ENCODE measurements around the gene FREM2.

Gene FREM2

GRCh38 chr13:38824342-38824741 lies 137.5 kb downstream of the FREM2 start:
- DNase-seq (ENCODE audit: low read depth): no peak

DNA sequence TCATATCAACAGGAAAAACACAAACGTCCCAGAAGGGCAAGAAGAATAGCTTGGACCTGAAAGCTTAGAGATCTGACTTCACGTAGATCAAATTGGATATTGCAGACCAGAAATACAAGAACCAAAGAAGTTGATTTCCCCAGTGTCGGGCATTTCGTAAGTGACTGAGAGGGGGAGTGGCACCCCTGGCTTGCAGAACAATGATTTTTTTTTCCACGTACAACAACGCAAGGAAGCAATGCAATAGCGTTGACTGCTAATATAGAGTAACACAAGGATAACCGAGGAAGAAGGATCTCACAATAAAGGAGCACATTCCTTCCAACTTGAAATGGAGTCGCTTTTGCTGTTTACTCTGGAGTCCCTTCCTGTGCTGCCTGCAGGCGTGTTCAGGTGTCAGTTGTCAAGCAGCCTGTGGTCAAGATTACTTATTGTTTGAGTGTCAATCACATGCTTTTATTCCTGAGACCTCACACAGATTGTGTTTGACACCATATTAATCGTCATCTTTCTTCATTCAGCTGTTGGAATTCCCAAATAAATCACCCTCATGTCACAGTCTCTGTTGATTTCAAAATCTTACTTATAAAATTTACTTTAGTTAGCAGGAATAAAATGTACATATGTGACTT lies 139.4 kb downstream of the FREM2 start:
- no peak for DNase-seq (ENCODE audit: low read depth)

- no peak for DNase-seq (ENCODE audit: low read depth)
Observed at GRCh38 chr13:38830442-38831045, 143.7 kb downstream of the FREM2 start.

- DNase-seq (ENCODE audit: low read depth): no peak
Observed at GRCh38 chr13:38844581-38844980, 157.7 kb downstream of the FREM2 start.

DNA sequence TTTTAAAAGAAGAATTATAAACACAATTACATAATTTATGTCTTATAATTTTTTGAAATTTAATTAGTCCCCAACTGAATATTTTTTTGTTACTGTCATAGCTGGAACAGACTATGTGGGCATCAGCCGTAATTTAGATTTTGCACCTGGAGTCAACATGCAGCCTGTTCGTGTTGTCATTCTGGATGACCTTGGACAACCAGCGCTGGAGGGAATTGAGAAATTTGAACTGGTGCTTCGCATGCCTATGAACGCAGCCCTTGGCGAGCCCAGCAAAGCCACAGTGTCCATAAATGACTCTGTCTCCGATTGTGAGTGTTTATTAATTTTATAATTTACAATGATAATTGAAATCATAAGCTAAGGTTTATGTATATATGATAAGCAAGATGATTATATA lies 161.5 kb downstream of the FREM2 start:
- no peak for DNase-seq (ENCODE audit: low read depth)

GRCh38 chr13:38849315-38849714 lies 162.4 kb downstream of the FREM2 start:
- DNase-seq (ENCODE audit: low read depth): no peak

DNA sequence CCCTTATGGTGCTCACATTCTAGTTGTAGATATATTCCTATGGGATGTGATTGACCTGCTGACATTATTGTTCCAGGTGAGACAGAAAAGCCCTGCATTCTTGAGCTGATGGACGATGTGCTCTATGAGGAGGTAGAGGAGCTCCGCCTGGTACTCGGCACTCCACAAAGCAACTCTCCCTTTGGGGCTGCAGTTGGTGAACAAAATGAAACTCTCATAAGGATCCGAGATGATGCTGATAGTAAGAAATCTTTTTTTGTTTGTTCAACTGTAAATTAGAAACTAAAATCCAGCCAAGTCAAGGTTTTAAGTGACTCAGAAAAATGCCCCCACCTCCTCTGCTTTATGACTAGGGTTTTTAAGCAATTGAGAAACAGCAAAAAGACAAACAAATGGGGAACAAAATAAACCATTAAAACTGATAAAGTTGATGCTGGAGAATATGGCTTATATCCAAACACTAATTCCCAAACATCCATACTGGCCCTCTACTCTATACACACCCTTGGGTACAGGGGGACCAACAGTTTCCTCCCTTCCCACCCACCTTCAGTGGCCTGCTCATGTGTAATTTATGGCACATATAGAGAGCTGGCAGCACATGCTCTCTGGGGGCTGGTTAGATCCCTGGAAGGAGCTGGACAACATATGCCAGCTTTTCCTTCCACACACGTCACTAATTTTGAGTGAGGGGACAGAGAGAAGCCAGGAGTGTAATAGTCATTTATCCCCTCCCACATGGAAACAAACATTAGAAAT lies 164.2 kb downstream of the FREM2 start:
- DNase-seq (ENCODE audit: low read depth): no peak

DNA sequence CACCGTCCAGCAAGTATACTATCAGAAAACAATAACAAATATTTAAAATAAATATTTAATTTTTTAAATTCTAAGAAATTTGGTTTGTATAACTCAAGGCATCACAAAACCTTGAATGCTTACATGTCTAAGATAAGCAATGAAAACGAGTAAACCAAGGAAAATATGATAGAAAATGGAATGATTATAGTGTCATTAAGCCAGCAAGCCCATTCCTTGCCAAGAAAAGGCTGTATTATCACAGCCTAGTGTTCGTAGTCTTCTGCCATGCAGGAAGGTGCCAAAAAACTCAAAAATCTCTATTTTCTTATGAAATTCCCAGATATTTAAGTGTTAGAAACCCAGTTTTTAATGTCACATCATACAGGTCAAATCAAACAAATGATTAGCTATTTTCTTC lies 167.3 kb downstream of the FREM2 start:
- no peak for DNase-seq (ENCODE audit: low read depth)

GRCh38 chr13:38856065-38856464 lies 169.2 kb downstream of the FREM2 start:
- DNase-seq (ENCODE audit: low read depth): no peak

GRCh38 chr13:38862443-38862842 lies 175.6 kb downstream of the FREM2 start:
- DNase-seq (ENCODE audit: low read depth): no peak

DNA sequence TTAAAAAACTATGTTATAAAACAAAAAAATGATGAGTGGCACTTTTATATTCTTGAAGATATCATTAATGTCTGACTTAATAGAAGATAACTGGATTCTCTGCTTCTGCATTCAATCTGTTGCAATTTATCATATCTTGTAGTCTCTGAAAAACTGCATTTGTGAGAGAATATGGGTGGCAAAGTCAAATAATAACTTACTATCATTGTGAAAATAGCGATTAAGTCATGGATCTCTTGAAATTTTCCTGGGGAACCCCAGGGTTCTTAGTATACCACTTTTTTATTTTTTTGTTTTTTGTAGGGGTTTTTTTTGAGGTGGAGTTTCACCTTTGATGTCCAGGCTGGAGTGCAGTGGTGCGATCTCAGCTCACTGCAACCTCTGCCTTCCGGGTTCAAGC lies 176.7 kb downstream of the FREM2 start:
- DNase-seq (ENCODE audit: low read depth): no peak

DNA sequence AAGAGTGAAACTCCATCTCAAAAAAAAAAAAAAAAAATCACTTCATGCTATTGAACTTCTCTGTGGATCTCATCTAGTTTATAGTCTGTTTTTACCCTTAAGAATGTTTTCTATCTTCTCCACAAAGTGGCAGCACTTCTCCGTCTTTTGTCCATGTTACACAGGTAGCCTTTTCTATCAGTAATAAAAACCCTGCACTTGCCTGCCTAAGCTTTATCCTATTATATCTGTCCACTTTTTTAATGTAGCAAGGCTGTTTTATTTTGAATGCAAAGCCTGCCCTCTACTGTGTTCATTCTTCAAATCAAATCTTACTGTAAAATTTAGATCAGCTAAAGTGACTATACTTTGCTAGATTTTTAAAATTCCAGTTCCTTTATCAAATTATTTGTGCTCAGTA lies 179.8 kb downstream of the FREM2 start:
- DNase-seq (ENCODE audit: low read depth): no peak

DNA sequence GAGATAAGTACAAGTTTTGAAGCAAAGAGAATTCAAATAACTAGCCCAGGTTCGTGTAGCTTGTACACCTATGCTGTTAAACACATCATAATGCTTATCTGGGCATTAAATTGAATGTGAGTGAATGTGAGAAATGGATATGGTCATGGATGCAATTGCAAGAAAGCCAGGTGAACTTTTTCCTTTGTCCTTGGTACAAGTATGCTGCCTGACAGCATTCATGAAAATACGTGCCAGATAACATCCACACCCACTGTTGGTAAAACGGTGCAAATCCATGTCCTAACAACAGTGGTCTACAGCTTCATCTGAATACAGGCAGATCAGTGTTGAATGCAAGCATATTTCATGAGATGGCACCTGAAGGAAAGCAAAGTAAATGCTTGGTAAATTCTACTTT lies 181.5 kb downstream of the FREM2 start:
- DNase-seq (ENCODE audit: low read depth): no peak

DNA sequence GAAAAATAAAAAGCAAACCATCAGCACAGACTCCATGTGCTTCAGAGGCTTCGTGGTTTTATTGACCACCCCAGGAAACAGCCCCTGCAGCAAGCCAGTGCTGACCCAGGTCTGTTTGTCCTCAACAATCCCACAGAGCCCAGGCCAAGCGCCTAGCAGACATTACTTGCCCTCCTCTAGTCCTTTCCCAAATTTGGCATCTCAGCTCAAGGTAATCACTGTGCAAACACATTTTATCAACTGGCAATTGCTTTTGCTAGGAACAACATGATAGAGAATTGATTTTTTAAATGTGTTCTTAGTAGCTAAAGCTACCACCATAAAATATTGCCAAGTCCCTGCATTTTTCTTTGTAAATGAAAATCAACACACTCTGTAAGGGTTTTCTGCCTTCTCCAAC lies 182.0 kb downstream of the FREM2 start:
- no peak for DNase-seq (ENCODE audit: low read depth)

GRCh38 chr13:38871275-38871674 lies 184.4 kb downstream of the FREM2 start:
- DNase-seq (ENCODE audit: low read depth): no peak

DNA sequence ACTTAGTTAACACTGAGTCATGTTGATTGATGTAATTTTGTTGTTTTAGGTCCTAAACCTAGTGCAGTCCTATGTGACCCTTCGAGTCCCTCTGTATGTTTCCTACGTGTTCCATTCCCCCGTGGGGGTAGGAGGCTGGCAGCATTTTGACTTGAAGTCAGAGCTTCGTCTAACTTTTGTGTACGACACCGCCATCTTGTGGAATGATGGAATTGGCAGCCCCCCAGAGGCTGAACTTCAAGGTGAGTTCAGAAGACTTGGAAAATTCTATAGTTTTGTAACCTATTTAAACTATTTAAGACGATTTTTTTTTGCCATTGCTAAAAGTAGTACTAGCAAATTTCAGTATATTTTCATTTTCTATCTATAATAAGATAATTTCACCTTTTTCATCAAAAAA lies 185.8 kb downstream of the FREM2 start:
- DNase-seq (ENCODE audit: low read depth): peak; percentile 3

DNA sequence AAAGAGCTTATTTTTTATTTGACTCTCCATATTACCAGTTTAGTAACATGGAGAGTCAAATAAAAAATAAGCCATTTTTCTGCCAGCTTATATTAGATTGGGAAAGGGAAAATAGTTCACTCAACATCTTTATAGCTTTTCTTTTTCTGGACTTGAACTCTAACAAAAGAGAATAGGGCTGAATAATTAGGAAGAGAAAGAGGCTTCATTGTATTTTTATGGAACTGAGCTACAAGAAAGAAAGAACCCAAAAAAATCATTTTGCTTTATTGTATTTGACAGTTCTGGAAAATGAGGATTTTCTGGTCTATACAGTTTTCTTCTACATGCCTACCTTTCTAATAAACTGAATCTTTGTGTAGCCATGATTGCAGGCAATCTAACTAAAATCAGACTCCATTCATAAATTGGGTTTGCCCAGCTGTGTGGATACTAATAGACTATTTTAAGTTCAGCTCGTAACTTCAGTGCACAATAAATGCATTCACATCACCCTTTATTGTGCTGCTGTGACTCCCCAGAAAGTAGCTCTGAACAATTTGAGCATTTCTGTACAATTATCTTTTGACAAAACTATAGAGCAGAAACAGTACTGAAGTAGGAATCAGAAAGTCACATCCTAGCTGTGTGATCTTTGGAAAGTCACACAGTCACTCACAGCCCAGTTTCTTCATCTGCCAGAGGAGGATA lies 188.5 kb downstream of the FREM2 start:
- DNase-seq (ENCODE audit: low read depth): no peak

GRCh38 chr13:38879278-38879677 lies 192.4 kb downstream of the FREM2 start:
- no peak for DNase-seq (ENCODE audit: low read depth)

DNA sequence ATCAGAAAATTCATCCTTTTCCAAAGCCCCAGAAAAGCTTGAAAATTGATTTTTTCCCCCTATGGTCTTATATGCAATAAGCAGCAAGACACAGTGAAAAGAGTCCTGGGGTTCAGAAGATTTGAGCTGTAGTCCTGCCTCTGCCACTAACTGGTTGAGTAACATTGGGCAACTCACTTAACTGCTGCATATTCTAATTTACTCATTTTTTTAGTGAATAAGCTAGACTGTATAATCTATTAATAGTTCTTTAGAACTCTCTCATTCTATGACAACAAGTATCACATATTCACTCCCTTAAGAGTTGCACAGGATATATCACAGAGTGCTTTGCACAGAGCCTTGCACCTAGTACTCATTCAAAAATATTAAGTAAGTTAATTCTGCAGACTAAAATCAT lies 192.9 kb downstream of the FREM2 start:
- no peak for DNase-seq (ENCODE audit: low read depth)

GRCh38 chr13:38880397-38880796 lies 193.5 kb downstream of the FREM2 start:
- no peak for DNase-seq (ENCODE audit: low read depth)

DNA sequence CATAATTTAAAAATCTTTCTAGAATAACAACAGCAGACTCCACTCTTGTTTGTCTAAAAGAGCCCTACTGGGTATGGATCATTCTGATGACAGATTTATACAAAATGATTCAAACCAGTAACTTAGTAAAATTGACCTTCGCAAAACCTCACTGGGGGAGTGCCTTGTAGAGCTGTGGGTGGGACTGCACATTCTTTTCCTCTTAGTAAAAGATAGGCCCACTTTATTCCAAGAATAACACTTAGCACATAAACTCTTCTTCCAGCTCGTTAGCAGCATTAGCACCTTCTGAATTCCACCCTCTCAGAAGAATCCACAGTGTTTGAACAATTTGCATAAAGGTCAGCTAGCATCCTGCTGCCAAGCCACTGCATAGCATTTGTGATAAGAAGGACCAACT lies 196.9 kb downstream of the FREM2 start:
- DNase-seq (ENCODE audit: low read depth): no peak

- no peak for DNase-seq (ENCODE audit: low read depth)
Observed at GRCh38 chr13:38888309-38888708, 201.4 kb downstream of the FREM2 start.

GRCh38 chr13:38895075-38895474 lies 208.2 kb downstream of the FREM2 start:
- DNase-seq (ENCODE audit: low read depth): no peak
